Mesenteric fat pad (tissue), 1 donor: ENCODE data around the gene KCTD3. TPM values are rescaled to one million over a fixed set of nuclear protein-coding genes. Genes with fewer than 3 reads are reported as not detected.

Experiments used
- DNase-seq: peaks from one replicate; pipeline ENCODE4 v3.0.0-alpha.2; 2020; ENCODE audit warnings: low spot score
- total RNA-seq: library from RNA; stranded (reverse); fragmentation: NEBNext Ultra II Directional; extraction: Animal tissue kit (Norgen Biotek cat#: 25700); gene quantifications from one replicate; pipeline ENCODE4 v1.2.1, GENCODE V29; 2021
- donor health status: DM: yes; HTN: yes; CAD: no.

KCTD3 gene
- total RNA-seq, 1 donor from 2014 or later = 40.3 TPM

DNA sequence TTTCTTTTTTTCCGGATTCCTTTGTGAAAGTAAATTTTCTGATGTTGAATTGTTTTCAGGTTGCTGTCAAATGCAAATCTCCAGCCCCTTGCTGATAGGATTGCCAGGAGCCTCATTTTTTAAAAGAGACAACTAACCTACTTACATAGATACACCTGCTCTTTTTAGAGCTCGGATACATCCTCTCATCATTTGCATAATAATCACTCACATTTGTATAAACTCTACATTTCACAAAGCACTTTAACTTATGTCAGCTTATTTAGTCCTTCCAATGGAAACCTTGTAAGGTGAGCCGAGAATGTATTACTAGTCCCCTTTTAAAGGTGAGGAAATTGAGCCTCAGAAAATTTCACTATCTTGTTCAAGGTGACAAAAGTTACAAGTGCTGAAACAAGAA lies 84.8 kb downstream of the KCTD3 start:
- DNase-seq = no peak

DNA sequence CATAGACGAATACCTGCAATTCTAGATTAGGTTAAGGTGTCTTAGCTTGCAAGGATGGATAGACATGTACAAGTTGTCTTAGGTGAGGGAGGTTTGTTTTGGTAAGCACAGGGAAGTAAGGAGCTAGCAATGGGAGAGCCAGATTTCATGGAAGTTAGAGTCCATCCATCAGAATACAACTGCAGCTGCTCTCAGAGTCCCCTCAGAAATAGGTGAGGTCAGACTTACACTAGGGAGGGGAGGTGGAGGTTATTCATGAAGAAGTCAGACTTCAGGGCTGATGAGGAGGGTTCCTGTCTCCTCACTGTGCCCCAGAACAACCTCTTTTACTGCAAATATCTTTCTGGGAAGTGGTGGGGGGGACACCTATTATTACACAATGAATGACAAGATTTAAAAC lies 85.3 kb downstream of the KCTD3 start:
- DNase-seq = no peak

- DNase-seq = no peak
Observed at GRCh38 chr1:215657047-215657446, 89.9 kb downstream of the KCTD3 start.

- no peak for DNase-seq
Observed at GRCh38 chr1:215660259-215660658, 93.2 kb downstream of the KCTD3 start.

DNA sequence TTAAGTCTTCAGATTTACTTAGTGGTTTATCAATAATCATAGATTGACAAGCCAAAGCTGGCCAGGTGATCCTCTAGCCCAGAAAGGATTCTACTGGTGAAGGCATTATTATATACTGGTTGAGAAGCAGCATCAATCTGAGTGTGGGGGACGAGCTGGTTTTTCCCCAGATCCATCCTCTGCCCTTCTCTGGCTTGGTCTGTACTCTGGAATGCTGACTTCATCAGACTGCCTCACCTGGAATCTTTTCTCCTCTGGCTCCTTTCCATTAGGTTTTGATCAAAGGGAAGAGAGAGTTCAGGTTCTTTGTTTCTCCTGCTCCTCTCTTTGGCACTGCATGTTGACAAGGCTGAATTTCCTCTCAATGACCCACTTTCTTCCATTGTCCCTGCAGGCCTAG lies 93.9 kb downstream of the KCTD3 start:
- no peak for DNase-seq

DNA sequence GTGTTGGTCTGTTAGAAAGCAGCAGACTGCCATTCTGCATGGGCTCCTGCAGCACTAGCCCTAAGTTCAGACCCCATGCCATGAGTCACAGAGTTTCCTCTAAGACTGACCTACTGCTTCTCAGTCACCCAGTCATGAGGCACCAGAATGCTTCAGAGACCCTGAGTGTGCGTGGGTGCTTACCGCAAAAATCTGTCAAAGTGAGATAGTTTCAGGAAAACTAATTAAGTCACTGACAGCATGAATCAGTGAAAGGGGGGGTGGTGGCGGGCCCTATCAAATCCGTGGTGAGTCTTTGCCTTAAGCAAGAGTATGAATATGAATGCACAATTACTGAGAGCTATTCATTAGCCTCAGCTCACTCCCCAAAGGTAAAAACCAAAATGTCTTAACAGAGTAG lies 98.1 kb downstream of the KCTD3 start:
- DNase-seq = no peak

DNA sequence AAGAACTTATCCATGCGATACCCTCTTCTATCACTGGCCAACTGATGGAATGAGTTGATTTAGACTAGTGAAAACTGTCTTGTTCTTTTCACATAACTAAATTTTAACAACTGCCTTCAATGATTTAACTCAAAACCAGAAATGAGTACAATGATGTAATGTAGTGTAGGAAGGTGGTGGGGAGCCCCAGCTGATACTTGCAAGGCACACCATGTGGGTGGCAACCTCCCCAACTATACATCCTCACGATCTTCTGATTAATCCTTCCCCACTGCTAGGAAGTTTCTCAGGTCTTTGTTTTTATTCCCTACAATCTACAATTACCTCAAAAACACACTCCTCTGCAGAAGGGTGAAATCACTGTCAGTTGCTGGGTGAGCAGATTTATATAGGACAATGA lies 100.7 kb downstream of the KCTD3 start:
- DNase-seq = no peak

- no peak for DNase-seq
Observed at GRCh38 chr1:215669806-215670491, 102.8 kb downstream of the KCTD3 start.
